ENCODE measurements around the gene DYNLT4.
A peak's percentile ranks its signal among the peaks of the same experiment; 100 is the strongest.
"Not testable (repeated sequence)": the region's sequence is repeated elsewhere in the genome, so short reads cannot be mapped to it uniquely, and the experiment has no call there.

The DYNLT4 gene

DNA sequence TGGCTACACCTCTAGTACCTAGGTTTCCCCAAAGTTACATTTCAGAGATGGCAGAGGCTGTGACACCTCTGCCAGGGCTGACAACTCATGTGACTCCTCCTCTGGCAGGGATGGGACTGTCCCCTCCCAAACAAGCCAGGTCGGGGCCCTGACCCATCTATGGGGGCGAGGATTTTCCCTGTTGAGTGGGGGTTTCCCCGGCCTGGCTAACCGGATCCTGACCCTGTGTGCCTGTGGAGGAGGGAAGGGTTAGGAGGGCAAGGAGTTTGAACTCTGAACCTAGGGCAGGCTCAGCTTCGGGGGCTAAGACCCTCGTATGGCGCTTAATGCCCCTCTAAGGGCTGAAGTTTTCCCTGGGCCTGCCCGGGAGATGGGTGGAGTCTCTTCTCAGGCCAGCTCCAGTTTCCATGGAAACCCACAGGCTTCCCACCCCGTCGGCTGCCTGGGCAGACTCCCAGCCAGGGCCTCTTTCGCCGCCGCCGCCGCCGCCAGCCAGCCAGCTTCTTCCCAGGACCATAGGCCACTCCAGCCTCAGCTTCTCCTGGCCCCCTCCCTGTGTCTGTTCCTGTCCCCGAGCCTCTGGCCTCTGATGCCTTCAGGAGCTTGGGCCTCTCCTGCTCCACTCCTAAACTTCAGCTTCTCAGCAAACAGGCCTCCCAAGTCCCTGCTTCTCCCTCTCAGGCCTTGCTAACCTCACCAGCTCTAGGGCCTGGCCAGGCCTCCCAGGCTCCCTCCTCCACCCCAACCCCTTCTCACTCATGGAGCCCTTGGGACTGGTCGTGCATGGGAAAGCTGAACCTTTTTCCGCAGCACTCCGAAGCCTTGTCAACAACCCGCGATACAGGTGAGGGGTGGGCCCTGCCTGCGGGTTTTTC is 1.1 kb upstream of the DYNLT4 start, which contains the start of gene BTBD19:
Gene BTBD19, plus strand, starts transcription at position 461 of the 875 bp plus-strand sequence. Its CDS starts 298 bp downstream, at position 759.
- peak; percentile 53 to 54 for ATAC-seq

DNA sequence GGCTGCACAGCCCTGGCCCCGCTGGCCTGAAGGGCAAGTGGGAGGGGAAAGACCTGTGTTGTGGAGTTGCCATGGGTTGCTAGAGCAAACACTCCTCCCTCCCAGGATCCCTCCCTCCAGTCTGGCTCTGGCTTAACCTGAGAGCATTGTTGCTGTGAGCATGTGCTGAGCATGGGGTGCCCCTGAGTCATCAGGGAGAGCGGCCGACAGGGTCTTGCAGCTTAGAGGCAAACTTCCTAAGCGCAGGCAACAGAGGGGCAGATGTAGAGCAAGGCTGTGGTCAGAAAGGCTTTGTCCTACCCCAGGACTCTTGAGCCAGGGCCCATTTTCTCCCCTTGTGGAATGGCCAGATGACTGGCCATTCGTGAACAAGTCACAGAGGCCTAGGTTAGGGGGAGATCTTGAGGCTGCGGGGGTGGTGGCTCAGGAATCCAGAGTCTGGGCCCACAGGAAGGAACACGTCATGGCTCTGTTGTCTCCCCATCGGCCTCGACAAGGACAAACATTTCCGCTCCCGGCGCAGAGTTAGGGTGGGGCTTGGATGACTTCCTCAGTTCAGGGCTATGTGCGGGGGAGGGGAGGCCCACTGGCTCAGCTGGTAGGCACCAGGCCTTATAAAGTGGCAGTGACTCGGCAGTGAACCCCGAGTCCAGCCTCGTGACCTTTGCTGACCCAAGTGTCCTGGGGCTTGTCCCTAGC is 362 bp upstream of the DYNLT4 start:
- ATAC-seq, result peak; percentile 55 to 57

GRCh38 chr1:44806025-44806703 is 987 bp downstream of the DYNLT4 start:
- ATAC-seq, result no peak

DNA sequence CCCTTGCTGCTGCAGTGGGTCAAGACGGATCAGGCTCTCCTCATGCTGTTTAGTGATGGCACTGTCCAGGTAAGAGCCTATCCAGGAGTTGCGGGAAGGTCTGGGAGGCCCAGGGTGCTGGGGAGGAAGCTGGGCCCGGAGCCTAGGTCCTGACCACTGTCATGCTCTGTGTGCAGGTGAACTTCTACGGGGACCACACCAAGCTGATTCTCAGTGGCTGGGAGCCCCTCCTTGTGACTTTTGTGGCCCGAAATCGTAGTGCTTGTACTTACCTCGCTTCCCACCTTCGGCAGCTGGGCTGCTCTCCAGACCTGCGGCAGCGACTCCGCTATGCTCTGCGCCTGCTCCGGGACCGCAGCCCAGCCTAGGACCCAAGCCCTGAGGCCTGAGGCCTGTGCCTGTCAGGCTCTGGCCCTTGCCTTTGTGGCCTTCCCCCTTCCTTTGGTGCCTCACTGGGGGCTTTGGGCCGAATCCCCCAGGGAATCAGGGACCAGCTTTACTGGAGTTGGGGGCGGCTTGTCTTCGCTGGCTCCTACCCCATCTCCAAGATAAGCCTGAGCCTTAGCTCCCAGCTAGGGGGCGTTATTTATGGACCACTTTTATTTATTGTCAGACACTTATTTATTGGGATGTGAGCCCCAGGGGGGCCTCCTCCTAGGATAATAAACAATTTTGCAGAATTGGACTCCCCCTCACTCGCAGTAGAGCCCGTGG is 1.7 kb downstream of the DYNLT4 start:
- no peak for ATAC-seq

DNA sequence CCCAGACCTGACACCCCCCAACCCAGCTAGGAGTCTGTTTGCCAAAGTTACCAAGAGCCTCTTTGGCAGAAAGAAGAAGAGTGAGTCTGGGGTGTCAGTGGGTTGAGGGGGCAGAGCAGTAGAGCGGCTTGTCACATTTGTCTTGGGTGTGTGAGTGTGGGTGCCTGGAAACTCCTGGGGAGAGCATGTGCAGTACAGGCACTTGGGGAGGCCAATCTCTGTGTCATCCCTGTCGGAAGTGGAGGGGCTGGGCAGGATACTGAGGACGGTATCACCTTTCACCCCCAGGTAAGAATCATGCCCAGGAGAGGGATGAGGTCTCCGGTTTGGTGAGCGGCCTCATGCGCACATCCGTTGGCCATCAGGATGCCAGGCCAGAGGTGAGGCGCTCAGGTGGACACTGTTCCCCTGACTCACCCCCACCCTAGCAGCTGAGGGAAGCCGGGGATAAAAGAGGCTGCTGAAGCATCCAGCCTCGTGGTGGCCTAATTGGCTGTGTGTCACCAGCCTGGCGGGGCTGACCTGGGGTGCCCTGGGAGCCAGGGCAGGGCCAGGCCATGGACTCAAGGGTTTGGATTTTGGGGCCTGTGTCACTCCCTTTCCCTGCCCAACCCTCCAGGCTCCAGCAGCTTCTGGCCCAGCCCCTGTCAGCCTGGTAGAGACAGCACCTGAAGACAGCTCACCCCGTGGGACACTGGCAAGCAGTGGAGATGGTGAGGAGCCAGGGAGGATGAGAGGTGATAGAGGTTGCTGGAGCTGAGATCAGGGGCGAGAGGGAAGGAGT is 3.6 kb downstream of the DYNLT4 start:
- ATAC-seq, result no peak

DNA sequence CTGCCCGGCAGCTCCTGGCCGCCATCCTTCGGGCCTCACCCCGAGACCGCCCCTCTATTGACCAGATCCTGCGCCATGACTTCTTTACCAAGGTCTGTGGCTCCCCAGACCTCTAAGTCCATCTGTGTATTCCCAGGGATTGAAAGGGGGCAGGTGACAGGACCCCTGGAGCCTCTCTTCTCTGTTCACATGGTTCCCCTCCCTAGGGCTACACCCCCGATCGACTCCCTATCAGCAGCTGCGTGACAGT is 4.2 kb downstream of the DYNLT4 start:
- ATAC-seq, result no peak

- no peak for ATAC-seq
These were observed 4.7 kb downstream of the DYNLT4 start for GRCh38 chr1:44802306-44803061.

- ATAC-seq, result peak; percentile 7 to 27
These were observed 5.5 kb downstream of the DYNLT4 start for GRCh38 chr1:44801491-44802305.

DNA sequence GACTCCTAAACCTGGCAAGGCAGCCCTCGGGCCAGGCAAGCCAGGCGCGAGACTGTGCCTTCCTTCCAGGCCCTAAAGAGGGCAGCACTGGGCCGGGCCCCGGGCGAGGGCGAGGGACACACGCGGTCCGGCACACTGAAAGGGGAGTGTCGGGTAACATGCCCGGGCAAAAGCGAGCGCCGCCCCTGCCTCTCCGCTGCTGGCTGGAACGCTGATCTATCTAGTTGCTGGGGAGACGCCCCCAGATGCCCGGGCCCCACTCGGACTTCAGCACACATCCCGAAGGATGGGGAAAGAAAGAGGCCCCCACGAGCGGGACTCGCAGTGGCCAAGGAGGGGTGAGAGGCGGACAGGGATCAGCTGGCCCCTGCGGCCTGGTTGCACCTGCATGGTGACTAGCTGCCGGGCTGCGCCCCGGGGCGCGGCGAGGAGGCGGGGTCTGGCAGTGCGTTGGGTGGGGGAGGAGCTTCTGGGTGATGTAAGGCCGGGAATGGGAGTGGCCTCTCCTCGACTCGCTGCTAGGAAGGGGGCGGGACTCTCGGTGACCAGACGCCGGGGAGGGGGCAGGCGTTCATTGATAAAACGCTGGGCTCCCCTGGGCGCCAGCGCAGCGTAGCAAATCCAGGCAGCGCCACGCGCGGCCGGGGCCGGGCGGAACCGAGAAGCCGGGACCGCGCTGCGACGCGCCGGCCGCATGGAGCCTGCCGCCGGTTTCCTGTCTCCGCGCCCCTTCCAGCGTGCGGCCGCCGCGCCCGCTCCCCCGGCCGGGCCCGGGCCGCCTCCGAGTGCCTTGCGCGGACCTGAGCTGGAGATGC is 7.2 kb downstream of the DYNLT4 start, which contains the start of gene PLK3:
Gene PLK3, plus strand, starts transcription at position 608 of the 815 bp plus-strand sequence. Its CDS starts 87 bp downstream, at position 695.
- ATAC-seq, result peak; percentile 78 to 83

- ATAC-seq, result no peak
These were observed 8.4 kb downstream of the DYNLT4 start for GRCh38 chr1:44798481-44799365.

GRCh38 chr1:44797886-44798285 is 9.3 kb downstream of the DYNLT4 start:
- not testable (repeated sequence) for ATAC-seq

- no peak for ATAC-seq
These were observed 14.2 kb downstream of the DYNLT4 start for GRCh38 chr1:44792736-44793502.

DNA sequence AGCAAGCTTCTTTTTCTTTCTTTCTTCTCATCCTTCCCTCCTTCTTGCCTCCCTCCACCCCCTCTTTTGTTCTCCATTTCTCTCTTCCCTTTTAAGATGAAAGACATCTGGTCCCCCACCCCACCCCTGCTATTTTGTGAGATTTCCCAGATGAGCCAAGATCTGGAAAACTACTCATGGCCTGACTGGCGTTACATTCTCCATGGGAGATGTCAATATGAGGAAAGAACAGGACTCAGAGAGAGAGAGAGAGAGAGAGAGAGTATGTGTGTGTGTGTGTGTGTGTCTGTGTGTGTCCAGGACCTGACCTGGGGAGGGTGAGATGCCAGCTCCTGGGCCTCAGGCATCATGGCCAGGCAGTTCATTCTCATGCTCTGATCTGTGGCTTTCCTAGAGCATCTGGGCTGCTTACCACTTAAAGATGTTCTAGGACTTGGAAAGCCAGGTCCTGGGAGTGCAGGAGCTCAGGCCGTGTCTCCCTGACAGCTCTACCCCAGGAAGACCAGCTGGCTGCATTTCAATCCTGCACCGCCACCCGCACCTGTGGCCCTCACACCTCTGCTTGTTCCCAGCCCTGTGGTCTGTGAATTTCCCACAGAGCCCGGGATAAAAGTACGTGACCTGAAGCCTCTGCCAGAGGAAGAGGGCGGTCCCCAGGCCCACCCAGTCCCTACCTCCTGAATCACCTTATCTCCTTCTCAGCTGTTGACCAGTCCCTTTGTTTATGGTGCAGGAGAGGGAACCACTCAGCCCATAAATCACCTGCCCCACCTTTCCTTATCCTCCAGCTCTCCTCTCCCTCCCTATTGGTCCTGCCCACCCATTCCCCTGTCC is 16.0 kb downstream of the DYNLT4 start:
- no peak for ATAC-seq

- ATAC-seq, result no peak
These were observed 18.9 kb downstream of the DYNLT4 start, which contains the start of gene BEST4 for GRCh38 chr1:44788120-44788860. BEST4 (minus strand) TSS chr1:44788170; CDS start chr1:44787705, 465 bp downstream.

DNA sequence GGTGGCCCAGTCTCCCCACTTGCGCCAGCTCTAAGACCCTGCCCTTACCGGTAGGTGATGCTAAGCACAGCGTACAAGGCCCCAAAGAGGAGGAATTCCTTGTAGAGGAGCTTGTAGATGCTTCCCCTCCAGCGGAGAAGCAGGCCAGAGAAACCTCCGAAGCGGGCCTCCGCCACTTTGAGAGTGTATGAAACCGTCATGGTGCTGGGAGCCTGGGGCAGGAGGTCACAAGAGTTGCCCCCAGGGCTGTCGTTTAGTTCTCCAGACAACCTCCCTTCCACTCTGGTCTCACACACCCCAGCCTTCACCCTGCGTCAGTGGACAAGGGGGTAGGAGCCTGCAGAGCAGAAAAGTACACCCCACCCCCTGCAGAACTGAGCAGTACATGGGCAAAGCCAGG is 19.6 kb downstream of the DYNLT4 start:
- ATAC-seq, result no peak
